Measurements from ENCODE around the gene RTP2. TPM values are rescaled to one million over a fixed set of nuclear protein-coding genes. Genes with fewer than 3 reads are reported as not detected.
A peak's percentile ranks its signal among the peaks of the same experiment; 100 is the strongest.

RTP2 gene
- total RNA-seq, 1 donor from 2014 or later: not detected

- H3K27ac Mint-ChIP-seq: peak overlapping the region; percentile 100
- peaks cover 56% of the 10 kb centered on the region for H3K4me1 Mint-ChIP-seq (ENCODE audit: unreplicated experiment)
- DNase-seq (ENCODE audit: extremely low spot score, unreplicated experiment): no peak
- peak overlapping the region; percentile 97 for H3K4me3 Mint-ChIP-seq
- H3K9me3 Mint-ChIP-seq: no peaks in the 10 kb centered on the region
- TF ChIP-seq CTCF (conservative IDR thresholded peaks at IDR 0.05): no peak
- no peaks in the 10 kb centered on the region for H3K27me3 Mint-ChIP-seq
- H3K36me3 Mint-ChIP-seq: no peaks in the 10 kb centered on the region
Observed at GRCh38 chr3:187746442-187747281, 44.3 kb upstream of the RTP2 start.

- H3K4me1 Mint-ChIP-seq (ENCODE audit: unreplicated experiment): peaks cover 55% of the 10 kb centered on the region
- peak overlapping the region; percentile 97 for H3K4me3 Mint-ChIP-seq
- DNase-seq (ENCODE audit: extremely low spot score, unreplicated experiment): no peak
- no peaks in the 10 kb centered on the region for H3K27me3 Mint-ChIP-seq
- H3K9me3 Mint-ChIP-seq: no peaks in the 10 kb centered on the region
- H3K36me3 Mint-ChIP-seq: no peaks in the 10 kb centered on the region
- H3K27ac Mint-ChIP-seq: peak overlapping the region; percentile 100
- TF ChIP-seq CTCF (conservative IDR thresholded peaks at IDR 0.05): no peak
Observed at GRCh38 chr3:187746059-187746441, 43.7 kb upstream of the RTP2 start.

- H3K4me3 Mint-ChIP-seq: peak within 1 kb of the TSS; percentile 97
- DNase-seq (ENCODE audit: extremely low spot score, unreplicated experiment): peak; percentile 88
- H3K36me3 Mint-ChIP-seq: no peaks in the 10 kb centered on the region
- H3K27me3 Mint-ChIP-seq: no peaks in the 10 kb centered on the region
- H3K9me3 Mint-ChIP-seq: no peaks in the 10 kb centered on the region
- peak; percentile 31 for TF ChIP-seq CTCF (conservative IDR thresholded peaks at IDR 0.05)
- H3K4me1 Mint-ChIP-seq (ENCODE audit: unreplicated experiment): peaks cover 55% of the 10 kb centered on the region
- peak within 1 kb of the TSS; percentile 100 for H3K27ac Mint-ChIP-seq
Observed at GRCh38 chr3:187745201-187746058, 43.1 kb upstream of the RTP2 start, which contains the start of gene BCL6. TSS of gene BCL6 (minus strand) at chr3:187745468. CDS start at chr3:187733693, 11,775 bp downstream.

GRCh38 chr3:187744169-187745151 lies 42.1 kb upstream of the RTP2 start:
- Mint-ChIP-seq H3K27ac (peak overlapping the region; percentile 100), H3K4me3 (peak overlapping the region; percentile 97), H3K4me1 (ENCODE audit: unreplicated experiment) (peaks cover 48% of the 10 kb centered on the region), H3K36me3 (no peaks in the 10 kb centered on the region), H3K9me3 (no peaks in the 10 kb centered on the region), H3K27me3 (no peaks in the 10 kb centered on the region)
- TF ChIP-seq CTCF (conservative IDR thresholded peaks at IDR 0.05): no peak
- DNase-seq (ENCODE audit: extremely low spot score, unreplicated experiment): no peak

All from type B pancreatic cell (in vitro differentiated cells).